ENCODE measurements around the gene KRTAP10-2.
A peak's percentile ranks its signal among the peaks of the same experiment; 100 is the strongest.
"Not testable (repeated sequence)": the region's sequence is repeated elsewhere in the genome, so short reads cannot be mapped to it uniquely, and the experiment has no call there.

KRTAP10-2 gene

DNA sequence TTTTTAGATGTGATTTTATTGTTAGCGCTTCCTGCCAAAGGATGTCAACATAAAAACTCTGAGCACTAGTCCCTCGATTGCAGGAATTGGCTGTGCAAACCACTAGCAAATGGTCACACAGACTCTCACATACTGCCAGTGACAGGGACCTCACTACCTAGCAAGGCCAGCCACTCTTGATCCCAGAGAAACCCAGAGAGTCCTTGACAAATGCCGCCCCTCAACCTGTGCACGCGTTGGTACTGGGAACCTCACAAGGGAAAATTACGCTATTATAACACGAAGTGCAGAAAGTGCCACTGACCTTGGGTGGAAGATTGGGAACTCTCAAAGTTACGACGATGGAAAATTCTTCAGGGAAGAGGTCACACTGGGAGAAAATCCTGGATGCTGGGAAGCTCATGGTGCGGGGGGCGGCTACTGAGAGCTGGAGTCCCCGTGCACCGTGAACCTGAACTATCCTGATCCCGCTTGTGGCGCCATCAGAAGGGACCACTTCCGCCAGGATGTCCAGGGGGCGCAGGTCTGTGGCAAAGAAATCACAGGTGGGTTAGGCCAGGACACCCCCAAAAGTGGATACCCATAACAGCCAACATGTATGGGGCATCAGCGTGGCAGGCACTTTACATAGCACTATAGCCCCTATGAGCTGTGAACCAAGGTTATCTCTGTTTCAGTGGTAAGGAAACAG is 16.3 kb upstream of the KRTAP10-2 start:
- DNase-seq (ENCODE audit: low spot score), result no peak

DNA sequence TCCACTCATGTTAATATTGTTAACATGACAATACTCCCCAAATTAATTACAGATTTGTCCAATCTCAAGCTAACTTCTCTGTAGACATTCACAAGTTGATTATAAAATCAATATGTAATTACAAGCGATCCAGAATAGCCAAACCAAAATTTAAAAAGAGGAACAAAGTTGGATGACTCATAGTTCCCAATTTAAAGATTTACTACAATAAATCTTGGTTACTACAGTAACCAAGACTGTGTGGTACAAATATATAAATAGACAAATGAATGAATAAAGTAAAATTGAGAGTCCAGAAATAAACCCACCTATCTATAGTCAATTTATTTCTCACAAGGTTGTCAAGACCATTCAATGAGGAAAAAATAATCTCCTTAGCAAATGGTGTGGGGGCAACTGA is 15.1 kb upstream of the KRTAP10-2 start:
- no peak for DNase-seq (ENCODE audit: low spot score)

DNA sequence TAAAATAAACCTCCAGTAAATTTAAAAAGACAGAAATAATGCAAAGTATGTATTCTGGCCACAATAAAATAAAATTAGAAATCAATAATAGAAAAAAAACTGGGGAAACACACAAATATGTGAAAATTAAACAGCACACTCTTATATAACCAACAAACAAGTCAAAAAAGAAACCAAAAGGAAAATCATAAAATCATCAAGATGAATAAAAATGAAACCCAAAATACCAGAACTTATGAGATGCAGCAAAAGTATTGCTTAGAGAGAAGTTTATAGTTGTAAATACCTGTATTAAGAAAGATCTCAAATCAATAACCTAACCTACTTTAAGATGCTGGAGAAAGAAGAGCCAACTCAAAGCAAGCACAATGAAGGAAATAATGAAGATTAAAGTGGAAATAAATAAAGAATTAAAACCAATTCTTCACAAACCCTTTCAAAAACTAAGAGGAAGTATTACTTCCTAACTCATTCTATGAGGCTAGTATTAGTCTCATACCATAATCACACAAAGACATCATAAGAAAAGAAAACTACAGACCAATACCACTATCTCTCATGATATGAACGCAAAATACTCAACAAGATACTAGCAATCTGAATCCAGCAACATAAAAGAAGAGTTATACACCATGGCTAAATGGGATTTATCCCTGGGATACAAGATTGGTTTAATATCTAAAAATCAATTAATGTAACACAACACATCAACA is 13.7 kb upstream of the KRTAP10-2 start:
- DNase-seq (ENCODE audit: low spot score), result no peak

DNA sequence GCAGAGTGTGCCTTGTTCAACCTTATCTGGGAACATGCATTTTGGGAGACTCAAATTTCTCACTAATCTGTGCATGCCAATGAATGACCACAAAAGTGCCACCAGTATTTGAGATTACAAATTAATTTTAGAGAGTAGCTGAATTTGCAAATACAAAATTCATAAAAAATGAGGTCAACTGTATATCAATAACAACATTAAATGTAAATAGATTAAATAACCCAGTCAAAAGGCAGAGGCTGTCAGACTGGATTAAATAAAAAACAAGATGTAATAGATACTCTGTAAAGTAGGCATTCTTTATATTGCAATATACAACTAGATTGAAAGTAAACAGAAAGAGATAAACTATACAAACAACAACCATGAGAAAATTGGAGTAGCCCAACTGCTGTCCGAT is 12.8 kb upstream of the KRTAP10-2 start:
- no peak for DNase-seq (ENCODE audit: low spot score)

DNA sequence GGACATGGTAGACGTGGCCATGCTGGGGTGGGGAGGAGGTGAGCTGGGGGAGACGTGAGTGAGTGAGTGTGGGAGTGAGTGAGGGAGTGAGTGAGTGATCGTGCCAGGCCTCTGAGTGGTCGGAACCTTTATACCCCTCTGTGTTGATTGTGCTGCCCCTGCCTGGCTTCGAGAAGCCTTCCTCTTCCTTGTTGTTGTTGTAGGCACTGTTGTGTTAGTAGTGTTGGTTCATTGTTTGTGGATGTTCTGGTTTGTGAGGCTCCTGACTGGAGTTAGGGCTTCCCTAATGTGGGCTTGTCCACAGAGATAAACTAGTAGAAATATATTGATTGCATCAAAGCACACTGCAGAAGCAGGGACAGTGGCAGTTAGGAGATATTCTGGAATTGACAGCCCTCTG is 7.4 kb upstream of the KRTAP10-2 start, which contains the start of gene KRTAP10-3:
Gene KRTAP10-3, minus strand, starts transcription at position 101 of the 400 bp plus-strand sequence. Its CDS starts 80 bp downstream, at position 21.
- no peak for DNase-seq (ENCODE audit: low spot score)

DNA sequence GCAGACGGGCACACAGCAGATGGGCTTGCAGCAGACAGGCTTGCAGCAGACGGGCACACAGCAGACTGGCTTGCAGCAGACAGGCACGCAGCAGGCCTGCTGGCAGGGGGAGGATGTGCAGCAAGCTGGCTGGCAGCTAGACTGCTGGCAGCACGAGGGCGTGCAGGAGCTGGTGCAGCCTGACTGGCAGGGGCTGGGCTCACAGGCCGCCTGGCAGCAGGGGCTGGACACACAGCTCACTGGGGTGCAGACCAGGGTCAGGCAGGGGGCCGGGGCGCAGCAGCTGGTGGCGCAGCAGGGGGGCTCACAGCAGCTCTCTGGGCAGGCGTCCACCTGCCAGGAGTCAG is 7.0 kb upstream of the KRTAP10-2 start:
- not testable (repeated sequence) for DNase-seq (ENCODE audit: low spot score)

DNA sequence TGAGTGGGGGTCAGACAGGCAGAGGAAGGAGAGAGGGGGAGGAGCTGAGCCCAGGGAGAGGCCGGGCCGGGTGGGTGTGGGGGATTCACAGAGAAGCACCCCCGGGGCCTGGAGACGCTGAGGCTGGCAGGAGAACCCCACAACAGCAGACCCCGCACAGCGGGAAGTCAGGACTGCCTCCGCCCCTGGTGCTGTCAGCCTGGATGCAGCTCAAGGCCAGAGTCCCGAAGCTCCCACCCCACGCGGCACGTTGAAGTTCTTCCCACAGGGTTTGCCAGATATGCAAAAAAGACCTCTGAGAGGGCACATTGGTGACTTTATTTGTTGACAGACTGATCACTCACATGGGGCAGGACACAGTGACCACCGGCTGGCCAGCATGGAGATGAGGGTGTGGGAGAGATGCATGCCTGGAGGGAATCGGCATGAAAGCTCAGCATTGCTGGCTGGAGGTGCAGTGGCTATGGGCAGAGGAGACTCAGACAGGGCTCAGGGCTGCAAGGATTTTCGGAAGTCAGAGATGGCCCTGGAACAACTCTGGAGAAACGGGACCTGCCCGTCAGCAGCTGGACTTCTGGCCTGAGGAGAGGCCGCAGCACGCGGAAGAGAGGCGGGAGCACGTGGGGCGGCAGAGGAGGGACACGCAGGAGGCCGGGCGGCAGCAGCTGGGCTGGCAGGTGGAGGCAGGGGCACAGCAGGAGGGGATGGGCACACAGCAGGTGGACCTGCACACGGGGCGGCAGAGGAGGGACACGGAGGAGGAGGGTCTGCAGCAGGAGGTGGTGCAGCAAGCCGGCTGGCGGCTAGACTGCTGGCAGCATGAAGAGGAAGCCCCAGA is 6.4 kb upstream of the KRTAP10-2 start:
- DNase-seq (ENCODE audit: low spot score), result no peak

DNA sequence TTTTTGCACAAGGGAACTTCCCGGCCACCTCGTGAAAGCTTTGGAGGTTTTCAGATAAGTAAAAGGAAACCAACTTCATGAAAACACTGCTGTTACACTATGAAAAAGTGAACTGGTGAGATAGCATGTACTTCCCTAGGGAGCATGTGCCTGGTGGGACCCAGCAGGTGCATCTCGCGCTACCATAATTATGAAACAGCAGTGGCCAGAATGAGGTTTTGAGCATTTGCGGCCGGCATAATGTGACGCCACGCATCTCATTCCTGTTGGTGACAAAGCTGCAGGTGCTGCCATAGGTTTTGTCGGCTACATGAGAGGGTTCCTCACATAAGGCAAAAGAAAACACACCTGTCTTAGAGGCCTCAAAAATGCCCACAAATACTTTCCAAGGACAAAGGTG is 5.6 kb upstream of the KRTAP10-2 start:
- no peak for DNase-seq (ENCODE audit: low spot score)

DNA sequence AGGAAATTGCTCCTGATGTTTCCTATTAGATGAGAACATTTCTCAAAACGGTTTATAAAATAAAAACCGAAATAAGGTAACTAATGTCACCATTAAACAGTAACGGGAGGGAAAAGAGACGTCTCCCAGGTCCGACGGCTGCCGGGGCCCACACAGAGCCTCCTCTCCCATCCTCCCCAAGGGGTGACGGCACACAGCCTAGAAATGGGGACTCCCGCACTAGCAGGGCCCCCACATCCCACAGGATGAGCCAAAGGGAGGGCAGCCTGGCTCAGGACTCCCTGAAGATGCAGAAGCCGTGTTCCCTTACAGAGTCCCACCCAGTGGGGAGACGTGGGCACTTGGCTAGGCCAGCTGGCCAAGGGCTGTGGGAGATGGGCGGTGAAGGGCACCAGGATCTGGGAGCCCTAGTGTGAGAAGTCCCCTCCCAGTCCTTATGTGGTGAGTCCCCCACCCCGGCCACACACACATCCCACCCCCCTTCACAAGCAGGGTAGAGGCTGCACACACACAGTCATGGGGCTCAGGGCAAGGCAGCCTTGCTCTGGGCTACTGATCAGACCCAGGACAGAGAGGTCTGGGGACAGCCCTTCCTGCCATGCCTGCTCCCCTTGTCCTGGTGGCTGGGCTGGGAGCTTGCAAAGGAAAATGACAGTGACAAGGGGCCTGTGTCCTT is 4.0 kb upstream of the KRTAP10-2 start:
- no peak for DNase-seq (ENCODE audit: low spot score)

DNA sequence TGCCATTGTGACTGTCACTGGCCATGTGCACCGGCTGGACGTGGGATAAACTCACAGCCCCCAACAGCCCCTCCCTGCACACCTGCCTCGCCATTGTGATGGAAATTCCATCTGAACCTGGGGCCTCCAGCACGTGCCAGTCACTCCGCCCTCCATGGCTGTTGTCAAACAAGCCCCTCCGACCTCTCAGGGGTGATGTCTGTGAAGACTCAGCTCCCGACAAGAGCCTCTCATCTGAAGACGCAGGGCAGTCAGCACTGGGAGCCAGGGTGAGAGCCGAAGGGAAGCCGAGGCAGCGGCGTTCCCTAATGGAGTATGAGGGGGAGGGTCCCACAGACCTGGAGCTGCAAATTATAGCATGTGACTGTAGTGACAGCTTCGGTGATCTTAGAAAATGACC is 1.4 kb upstream of the KRTAP10-2 start:
- DNase-seq (ENCODE audit: low spot score), result no peak

DNA sequence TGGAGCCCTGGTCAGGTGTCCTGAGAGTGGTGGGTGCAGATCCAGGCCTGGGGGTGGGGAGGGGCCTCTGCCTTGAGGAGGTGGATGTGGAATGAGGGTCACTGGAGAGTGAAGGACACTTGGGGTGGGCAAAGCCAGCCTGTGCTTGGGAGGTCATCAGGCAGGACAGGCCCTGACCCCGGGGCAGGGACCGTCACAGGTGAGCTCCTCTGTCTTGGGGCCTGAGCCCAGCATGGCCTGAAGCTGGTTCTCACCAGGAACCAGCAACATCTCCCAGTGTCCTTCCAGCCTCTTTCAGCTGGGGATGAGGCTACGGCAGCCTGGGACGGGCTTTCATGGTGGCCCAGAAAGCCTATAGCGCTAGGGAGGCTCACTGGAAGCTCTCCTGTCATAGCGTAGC is 831 bp upstream of the KRTAP10-2 start:
- DNase-seq (ENCODE audit: low spot score), result no peak

DNA sequence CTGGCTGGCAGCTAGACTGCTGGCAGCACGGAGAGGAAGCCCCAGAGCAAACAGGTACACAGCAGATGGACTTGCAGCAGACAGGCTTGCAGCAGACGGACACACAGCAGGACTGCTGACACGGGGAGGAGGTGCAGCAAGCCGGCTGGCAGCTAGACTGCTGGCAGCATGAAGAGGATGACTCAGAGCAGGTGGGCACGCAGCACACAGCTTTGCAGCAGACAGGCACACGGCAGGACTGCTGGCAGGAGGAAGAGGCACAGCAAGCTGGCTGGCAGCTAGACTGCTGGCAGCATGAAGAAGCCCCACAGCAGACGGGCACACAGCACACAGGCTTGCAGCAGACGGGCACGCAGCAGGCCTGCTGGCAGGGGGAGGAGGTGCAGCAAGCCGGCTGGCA is 498 bp downstream of the KRTAP10-2 start:
- DNase-seq (ENCODE audit: low spot score), result no peak

DNA sequence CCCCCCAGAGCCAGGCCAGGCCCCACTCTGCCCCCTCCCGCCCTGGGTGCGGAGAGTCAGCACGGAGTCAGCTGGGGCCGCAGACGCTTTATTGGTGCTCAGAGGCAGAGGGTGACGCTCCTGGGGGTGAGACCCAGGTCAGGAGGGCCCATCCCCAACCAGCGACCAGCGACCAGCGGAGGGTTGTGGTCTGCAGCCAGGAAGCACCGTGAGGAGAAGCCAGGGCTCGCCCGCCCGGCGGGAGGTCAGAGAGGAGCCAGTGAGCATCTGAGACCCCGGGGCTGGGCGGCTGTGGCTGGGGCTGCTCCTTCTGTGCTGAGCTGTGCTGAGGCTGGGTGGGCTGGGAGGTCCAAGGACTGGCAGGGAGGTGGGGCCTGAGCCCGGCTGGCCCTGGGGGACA is 1.0 kb downstream of the KRTAP10-2 start:
- not testable (repeated sequence) for DNase-seq (ENCODE audit: low spot score)

DNA sequence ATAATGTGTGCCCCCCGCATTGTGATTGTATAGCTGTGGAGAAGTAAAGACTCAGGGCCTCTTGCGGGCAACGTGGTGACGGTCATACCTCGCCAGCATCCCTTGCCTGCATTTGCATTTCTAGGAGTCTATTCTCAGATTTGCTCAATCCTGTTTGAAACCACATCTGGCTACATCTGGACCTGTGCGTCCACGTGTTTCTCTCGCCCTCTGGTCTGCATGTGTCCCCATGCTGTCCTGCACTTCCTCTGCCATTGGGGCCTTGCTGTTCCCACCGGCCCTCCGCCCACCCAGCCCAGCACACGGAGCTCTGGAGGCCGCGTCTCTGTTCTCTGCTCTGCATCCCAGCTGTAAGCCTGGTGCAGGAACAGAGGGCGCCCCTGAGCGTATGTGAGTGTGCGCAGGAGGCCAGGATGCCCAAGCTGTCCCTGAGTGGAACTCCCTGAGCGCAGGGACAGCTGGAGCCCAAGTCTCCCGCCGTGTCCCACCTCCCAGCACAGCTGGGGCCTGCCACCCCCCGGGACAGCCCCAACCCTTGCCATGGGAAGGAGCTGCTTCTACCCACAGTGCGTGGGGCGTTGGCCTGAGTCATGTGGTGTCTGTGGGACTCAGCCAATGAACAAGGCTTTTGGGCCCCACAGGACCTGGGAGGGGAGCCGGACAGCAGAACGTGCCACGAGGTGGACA is 1.6 kb downstream of the KRTAP10-2 start:
- no peak for DNase-seq (ENCODE audit: low spot score)

DNA sequence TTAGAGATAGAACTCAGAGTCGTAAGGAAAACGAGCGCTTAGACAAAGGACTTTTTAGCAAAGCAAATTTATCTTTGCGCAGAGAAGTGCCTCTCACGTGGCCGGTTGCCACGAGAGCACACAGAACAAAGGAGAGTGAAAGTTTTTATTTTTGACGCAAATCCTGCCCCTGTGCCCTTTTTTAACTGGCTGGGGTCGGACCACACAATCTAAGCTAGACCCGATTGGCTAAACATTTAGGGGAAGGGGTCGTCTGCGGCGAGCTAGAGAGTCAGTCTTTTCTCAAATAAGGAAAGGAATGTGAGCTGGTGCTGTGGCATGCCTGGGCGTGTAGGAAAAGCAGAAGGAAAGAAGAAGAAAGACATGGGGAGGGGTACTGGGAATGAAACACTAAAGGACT is 2.4 kb downstream of the KRTAP10-2 start:
- no peak for DNase-seq (ENCODE audit: low spot score)

DNA sequence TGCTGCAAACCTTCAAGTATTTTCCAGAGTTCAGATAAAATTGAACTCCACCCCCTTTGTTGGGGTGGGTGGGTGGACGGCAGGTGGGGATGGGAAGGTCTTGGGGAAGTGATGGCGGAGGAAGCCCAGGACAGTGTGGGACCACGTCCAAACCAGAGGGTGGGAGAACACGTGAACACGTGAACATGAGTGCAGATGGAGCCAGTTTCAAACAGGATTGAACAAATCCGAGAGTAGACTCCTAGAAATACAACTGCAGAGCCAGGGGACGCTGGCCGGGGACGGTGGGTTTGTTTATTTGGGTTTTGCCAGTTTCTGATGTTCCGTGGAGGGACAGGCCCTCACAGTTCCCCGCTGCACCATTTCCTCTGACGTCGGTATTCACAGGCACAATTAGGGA is 2.9 kb downstream of the KRTAP10-2 start:
- no peak for DNase-seq (ENCODE audit: low spot score)

DNA sequence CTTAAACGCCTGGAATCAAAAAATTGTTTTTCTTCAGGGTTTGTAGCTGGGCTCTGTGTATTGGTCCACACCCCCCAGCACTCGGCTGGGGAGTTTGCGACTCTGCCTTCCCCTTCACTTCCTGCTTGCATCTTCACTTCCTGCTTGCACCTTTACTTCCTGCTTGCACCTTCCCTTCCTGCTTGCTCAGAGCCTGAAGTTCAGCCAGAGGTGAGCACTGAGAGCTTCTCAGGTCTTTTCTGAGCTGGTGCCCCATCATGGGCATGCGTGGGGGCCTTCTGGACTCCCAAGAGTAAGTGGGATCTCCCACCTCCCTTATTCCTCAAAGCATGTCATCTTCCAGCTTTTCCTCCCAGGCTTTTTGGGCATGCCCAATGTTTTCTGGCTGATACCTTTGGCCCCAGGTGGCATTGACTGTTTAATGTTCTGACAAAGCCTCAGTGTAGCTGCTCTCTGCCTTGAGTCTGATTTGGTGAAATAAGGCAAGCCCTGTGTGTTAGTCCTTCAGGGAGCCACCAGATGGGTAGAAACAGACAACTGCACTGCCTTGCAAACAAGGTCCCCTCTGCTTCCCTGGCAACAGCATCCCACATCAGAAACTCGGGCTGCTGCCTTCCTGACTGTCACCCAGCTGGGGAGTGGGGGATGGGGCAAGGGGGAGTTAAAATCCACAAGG is 3.5 kb downstream of the KRTAP10-2 start:
- DNase-seq (ENCODE audit: low spot score), result peak; percentile 67

DNA sequence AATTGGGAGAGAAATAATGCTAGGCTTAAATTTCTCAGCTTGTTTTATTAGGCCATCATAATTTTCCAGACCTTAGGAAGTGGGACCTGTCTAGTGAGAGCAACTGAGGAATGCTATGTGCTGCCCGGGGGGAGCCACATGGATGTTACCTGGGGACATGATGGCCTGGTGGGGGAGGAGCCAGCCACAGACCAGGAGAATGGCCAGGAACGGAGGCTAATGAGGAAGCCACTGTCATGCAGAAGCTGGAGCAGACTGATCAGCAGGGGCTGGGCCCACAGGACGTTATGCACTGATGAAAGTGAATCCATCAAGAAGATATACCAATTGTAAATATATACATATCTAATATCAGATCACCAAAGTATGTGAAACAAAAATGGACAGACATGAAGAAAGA is 6.7 kb downstream of the KRTAP10-2 start:
- DNase-seq (ENCODE audit: low spot score), result no peak

DNA sequence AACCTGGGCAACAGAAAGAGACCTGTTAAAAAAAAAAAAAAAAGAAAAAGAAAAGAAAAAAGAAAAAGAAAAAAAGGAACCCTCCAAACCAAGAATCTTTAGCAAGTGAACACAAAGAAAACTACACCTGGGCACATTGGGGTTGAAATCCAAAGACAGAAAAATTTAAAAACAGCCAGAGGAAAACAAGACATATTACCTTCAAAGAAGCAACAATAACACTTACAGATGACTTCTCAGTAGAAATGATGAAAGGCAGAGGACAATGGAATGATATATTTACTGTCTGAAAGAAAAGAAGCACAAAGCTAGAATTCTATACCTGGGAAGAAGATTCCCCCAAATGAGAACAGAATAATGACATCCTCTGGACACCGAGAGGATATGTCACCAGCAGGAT is 8.6 kb downstream of the KRTAP10-2 start:
- no peak for DNase-seq (ENCODE audit: low spot score)

DNA sequence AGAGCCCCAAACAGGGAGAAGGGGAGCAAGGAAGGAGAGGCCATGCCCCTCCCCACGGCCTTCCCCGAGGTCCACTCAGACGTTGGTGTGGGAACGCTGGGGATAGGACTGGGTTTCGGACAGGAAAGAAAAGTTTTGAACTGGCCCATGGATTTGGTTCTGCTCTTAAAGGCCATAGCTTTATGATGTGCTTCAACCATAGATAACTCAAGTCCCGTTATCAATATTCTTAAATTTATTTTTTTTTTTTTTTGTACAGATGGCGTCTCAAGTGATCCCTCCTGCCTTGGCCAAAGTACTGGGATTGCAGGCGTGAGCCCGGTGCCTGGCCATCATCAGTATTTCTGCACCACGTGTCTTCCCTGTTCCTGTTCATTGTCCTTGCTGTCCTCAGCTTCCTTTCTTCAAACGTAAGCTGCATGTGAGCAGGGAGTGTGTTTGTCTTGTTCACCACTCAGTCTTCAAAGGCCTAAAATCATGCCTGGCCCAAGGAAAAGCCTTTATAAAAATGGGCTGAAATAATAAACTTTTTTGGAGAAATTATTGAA is 10.5 kb downstream of the KRTAP10-2 start:
- no peak for DNase-seq (ENCODE audit: low spot score)
